MCF 10A (cell line): ENCODE measurements around the gene KIAA1328. TPM values are rescaled to one million over a fixed set of nuclear protein-coding genes. Genes with fewer than 3 reads are reported as not detected.
"Not testable (repeated sequence)": the region's sequence is repeated elsewhere in the genome, so short reads cannot be mapped to it uniquely, and the experiment has no call there.

Source experiments
- BruUV-seq: library from RNA; stranded (reverse); fragments of 400-500 nt; replicated peaks from 2 replicates; lab custom pipeline; 2021; lab: Mats Ljungman, UMichigan
- CTCF ChIA-PET: fragments of 300-600 bp; sonication (Branson Sonifier 250); formaldehyde crosslinking; extraction: SDS; loops from one replicate; lab custom pipeline; 2021; ENCODE audit warnings: antibody characterized with exemption, inconsistent platforms; lab: Yijun Ruan, JAX
- POLR2A ChIA-PET: fragments of 300-600, 350-650 bp; sonication (Branson Sonifier 250); formaldehyde crosslinking; extraction: SDS; loops from one replicate; lab custom pipeline; 2020; ENCODE audit warnings: antibody characterized with exemption, inconsistent platforms; lab: Yijun Ruan, JAX
- DNase-seq: peaks from one replicate; pipeline ENCODE4 v3.0.0-alpha.2; 2018; ENCODE audit not compliant: unreplicated experiment
- H3K27ac Mint-ChIP-seq: one replicate; pipeline ENCODE4 v1.8.0; 2022; ENCODE audit warnings: mild to moderate bottlenecking, low read depth, mixed read lengths; ENCODE audit not compliant: unreplicated experiment
- H3K27me3 Mint-ChIP-seq: one replicate; pipeline ENCODE4 v1.8.0; 2022; ENCODE audit warnings: mixed read lengths; ENCODE audit not compliant: insufficient read depth, unreplicated experiment
- H3K36me3 Mint-ChIP-seq: one replicate; pipeline ENCODE4 v1.8.0; 2022; ENCODE audit warnings: mild to moderate bottlenecking, moderate library complexity, mixed read lengths; ENCODE audit not compliant: insufficient read depth, unreplicated experiment
- H3K4me1 Mint-ChIP-seq: one replicate; pipeline ENCODE4 v1.8.0; 2022; ENCODE audit warnings: mixed read lengths; ENCODE audit not compliant: insufficient read depth, unreplicated experiment
- H3K4me3 Mint-ChIP-seq: one replicate; pipeline ENCODE4 v1.8.0; 2022; ENCODE audit warnings: mild to moderate bottlenecking, moderate library complexity, mixed read lengths; ENCODE audit not compliant: unreplicated experiment
- H3K9me3 Mint-ChIP-seq: one replicate; pipeline ENCODE4 v1.8.0; 2022; ENCODE audit warnings: mixed read lengths; ENCODE audit not compliant: unreplicated experiment
- CTCF ChIP-seq: fragments of 200-600 bp; IDR thresholded peaks from one replicate; pipeline ENCODE4 v1.8.0; 2022; ENCODE audit warnings: antibody characterized with exemption, mild to moderate bottlenecking; ENCODE audit not compliant: unreplicated experiment
- intact Hi-C: fragments of 100-400 bp; cut with micrococcal nuclease; formaldehyde crosslinking; loops from 2 replicates; pipeline ENCODE4 v1.14.1; 2022
- total RNA-seq: library from RNA; stranded (reverse); gene quantifications from 2 replicates; pipeline ENCODE4 v1.2.3, GENCODE V29; 2022

The KIAA1328 gene
- total RNA-seq, 1 experiment from 2014 or later, result 4.1 TPM

DNA sequence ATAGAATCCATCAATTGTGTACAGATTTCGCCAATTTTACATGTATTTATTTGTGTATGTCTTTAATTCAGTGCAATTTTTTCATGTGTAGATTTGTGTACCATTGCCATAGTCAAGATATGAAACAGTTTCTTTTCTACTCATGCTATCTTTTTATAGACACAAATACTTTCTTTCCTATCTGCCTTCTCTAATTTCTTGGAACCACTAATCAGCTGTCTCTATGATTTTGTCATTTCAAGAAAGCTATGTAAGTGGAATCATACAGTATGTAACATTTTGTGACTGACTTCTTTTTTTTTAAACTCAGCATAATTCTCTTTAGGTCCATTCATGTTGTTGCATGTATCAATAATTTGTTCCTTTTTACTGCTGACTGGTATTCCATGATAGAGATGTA is 33.3 kb downstream of the KIAA1328 start:
- H3K4me1 Mint-ChIP-seq, result no peaks in the 10 kb centered on the region
- ChIA-PET CTCF (interaction anchor here (0.7 kb wide), 1 partner anchor 16 kb away, joined by 3 read pairs; no protein-coding TSS in a partner anchor), POLR2A (no interaction called here)
- no peak for DNase-seq
- intact Hi-C loops, result no loop called here
- no peaks in the 10 kb centered on the region for H3K36me3 Mint-ChIP-seq
- no peak for TF ChIP-seq CTCF
- no peak overlapping the region for H3K4me3 Mint-ChIP-seq
- no peaks in the 10 kb centered on the region for H3K9me3 Mint-ChIP-seq
- no TSS peak for BruUV-seq
- no peak overlapping the region for H3K27ac Mint-ChIP-seq
- H3K27me3 Mint-ChIP-seq, result no peaks in the 10 kb centered on the region

DNA sequence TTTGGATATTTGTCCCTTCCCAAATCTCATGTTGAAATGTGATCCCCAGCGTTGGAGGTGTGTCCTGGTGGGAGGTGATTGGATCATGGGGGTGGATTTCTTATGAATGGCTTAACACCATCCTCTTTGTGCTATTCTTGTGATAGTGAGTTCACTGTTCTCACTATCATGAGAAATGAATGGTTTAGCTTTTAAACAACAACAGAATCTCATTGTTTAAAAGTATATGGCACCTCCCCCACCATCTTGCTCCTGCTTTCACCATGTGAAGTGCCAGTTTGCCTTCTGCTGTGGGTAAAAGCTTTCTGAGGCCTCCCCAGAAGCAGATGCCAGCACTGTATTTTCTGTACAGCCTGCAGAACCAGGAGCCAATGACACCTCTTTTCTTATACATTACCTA is 38.1 kb downstream of the KIAA1328 start:
- H3K4me3 Mint-ChIP-seq, result no peak overlapping the region
- H3K4me1 Mint-ChIP-seq, result no peaks in the 10 kb centered on the region
- BruUV-seq, result no TSS peak
- no peak for TF ChIP-seq CTCF
- intact Hi-C loops, result no loop called here
- no peaks in the 10 kb centered on the region for H3K36me3 Mint-ChIP-seq
- no peaks in the 10 kb centered on the region for H3K27me3 Mint-ChIP-seq
- no peak for DNase-seq
- ChIA-PET CTCF (no interaction called here), POLR2A (no interaction called here)
- no peak overlapping the region for H3K27ac Mint-ChIP-seq
- no peaks in the 10 kb centered on the region for H3K9me3 Mint-ChIP-seq

DNA sequence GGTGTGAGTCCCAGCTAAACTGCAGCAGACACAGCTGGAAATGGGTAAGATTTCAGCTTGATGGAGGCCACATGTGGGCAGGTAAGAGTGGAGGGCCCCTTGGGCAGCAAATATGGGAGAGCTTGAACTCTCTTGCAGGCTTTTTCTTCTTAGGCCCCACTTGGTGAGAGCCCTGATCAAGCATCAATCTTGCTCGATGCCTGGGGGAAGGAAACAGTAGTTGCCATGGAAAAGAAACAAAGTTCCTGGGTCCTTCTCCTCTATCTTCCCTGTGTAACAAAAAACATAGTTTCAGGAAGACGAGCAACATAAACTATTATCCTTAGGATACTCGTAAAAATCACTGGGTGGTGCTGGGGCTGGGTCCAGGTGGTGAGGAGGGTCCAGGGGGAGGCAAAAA is 42.9 kb downstream of the KIAA1328 start:
- BruUV-seq, result no TSS peak
- DNase-seq, result no peak
- no peaks in the 10 kb centered on the region for H3K27me3 Mint-ChIP-seq
- H3K4me1 Mint-ChIP-seq, result no peaks in the 10 kb centered on the region
- TF ChIP-seq CTCF, result no peak
- H3K27ac Mint-ChIP-seq, result peak overlapping the region; percentile 32
- ChIA-PET CTCF (interaction anchor here (0.7 kb wide), 1 partner anchor 9 kb away, joined by 3 read pairs; no protein-coding TSS in a partner anchor), POLR2A (no interaction called here)
- H3K36me3 Mint-ChIP-seq, result no peaks in the 10 kb centered on the region
- intact Hi-C loops, result no loop called here
- no peaks in the 10 kb centered on the region for H3K9me3 Mint-ChIP-seq
- no peak overlapping the region for H3K4me3 Mint-ChIP-seq

DNA sequence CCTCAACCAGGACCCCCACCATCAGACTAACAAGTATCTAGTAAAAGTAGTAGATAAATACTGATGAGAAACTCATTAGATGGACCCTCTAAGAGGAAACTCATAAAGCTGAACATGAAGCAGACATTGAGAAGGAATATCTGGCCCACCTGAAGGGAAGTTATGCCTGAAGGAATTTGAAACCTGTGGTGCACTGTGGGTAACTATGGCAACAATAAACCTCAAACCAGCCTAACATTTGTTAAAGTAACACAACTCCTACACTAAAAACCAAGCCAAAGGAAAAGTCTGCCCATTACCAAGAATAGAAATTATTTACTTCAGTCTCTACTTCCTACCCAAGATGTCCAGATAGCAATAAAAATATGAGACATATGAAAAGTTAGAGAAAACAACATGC is 43.4 kb downstream of the KIAA1328 start:
- no peak for DNase-seq
- no peak for TF ChIP-seq CTCF
- BruUV-seq, result no TSS peak
- Mint-ChIP-seq H3K9me3 (no peaks in the 10 kb centered on the region), H3K4me1 (no peaks in the 10 kb centered on the region), H3K27ac (peak overlapping the region; percentile 32), H3K36me3 (no peaks in the 10 kb centered on the region), H3K27me3 (no peaks in the 10 kb centered on the region), H3K4me3 (no peak overlapping the region)
- intact Hi-C loops, result no loop called here
- ChIA-PET CTCF (no interaction called here), POLR2A (no interaction called here)

GRCh38 chr18:36873826-36874225 is 44.9 kb downstream of the KIAA1328 start:
- H3K4me1 Mint-ChIP-seq, H3K36me3 Mint-ChIP-seq, POLR2A ChIA-PET, H3K27ac Mint-ChIP-seq, H3K4me3 Mint-ChIP-seq, intact Hi-C loops, H3K9me3 Mint-ChIP-seq, CTCF ChIA-PET, DNase-seq, BruUV-seq, H3K27me3 Mint-ChIP-seq: not testable (repeated sequence)

DNA sequence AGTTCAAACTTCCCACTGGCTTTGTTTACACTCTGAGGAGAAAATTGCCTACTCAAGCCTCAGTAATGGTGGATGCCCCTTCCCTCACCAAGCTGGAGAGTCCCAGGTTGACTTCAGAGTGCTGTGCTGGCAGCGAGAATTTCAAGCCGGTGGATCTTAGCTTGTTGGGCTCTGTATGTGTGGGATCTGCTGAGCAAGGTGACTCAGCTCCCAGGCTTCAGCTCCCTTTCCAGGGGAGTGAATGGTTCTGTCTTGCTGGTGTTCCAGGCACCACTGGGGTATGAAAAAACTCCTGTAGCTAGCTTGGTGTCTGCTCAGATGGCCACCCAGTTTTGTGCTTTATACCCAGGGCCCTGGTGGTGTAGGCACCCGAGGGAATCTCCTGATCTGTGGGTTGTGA is 50.9 kb downstream of the KIAA1328 start:
- H3K36me3 Mint-ChIP-seq, H3K27me3 Mint-ChIP-seq, BruUV-seq, H3K4me1 Mint-ChIP-seq, H3K27ac Mint-ChIP-seq, POLR2A ChIA-PET, H3K9me3 Mint-ChIP-seq, H3K4me3 Mint-ChIP-seq, intact Hi-C loops, DNase-seq: not testable (repeated sequence)
- CTCF ChIA-PET, result interaction anchor here (0.8 kb wide), 1 partner anchor 1228 kb away, joined by 3 read pairs; no protein-coding TSS in a partner anchor
